ENCODE results near the gene BICC1. TPM values are rescaled to one million over a fixed set of nuclear protein-coding genes. Genes with fewer than 3 reads are reported as not detected.

BICC1 gene
- total and polyA plus RNA-seq, 10 donors = 0.86 to 5.4 (median 3.5) TPM

GRCh38 chr10:58555930-58556311 lies 43.2 kb downstream of the BICC1 start:
- no peak overlapping the region for H3K4me3 ChIP-seq
- intact Hi-C loops (cut with DNase I; ENCODE audit: low total_unique reads) = no loop called here
- no peak for DNase-seq
- peaks cover 0 to 34% (median 23%) of the 10 kb centered on the region in 8 donors for H3K9me3 ChIP-seq
- no peak overlapping the region for H3K27ac ChIP-seq
- TF ChIP-seq POLR2A (IDR thresholded peaks at IDR 0.05) = no peak
- no peak for TF ChIP-seq CTCF (IDR thresholded peaks at IDR 0.05 in 8 of 11, conservative IDR thresholded peaks at IDR 0.05 in 3 of 11)
- no peak for TF ChIP-seq POLR2AphosphoS5 (IDR thresholded peaks at IDR 0.05)
- H3K4me1 ChIP-seq = no peaks in the 10 kb centered on the region
- WGBS, 5 donors = 85 to 96% (median 90%) methylated on average over 2 of the region's 2 CpGs
- no peaks in the 10 kb centered on the region for H3K27me3 ChIP-seq (replicated peaks in 1 of 7)
- H3K36me3 ChIP-seq = no peaks in the 10 kb centered on the region

- Histone ChIP-seq H3K4me3 (no peak overlapping the region), H3K27ac (no peak overlapping the region), H3K36me3 (no peaks in the 10 kb centered on the region), H3K4me1 (no peaks in the 10 kb centered on the region), H3K9me3 (peaks cover 0 to 41% (median 30%) of the 10 kb centered on the region in 8 donors), H3K27me3 (replicated peaks in 1 of 7) (no peaks in the 10 kb centered on the region)
- no peak for TF ChIP-seq POLR2A (IDR thresholded peaks at IDR 0.05)
- TF ChIP-seq CTCF (IDR thresholded peaks at IDR 0.05 in 8 of 11, conservative IDR thresholded peaks at IDR 0.05 in 3 of 11) = no peak
- TF ChIP-seq POLR2AphosphoS5 (IDR thresholded peaks at IDR 0.05) = no peak
- no peak for DNase-seq
- 84 to 93% (median 87%) methylated on average over 5 of the region's 5 CpGs for WGBS, 5 donors
- intact Hi-C loops (cut with DNase I; ENCODE audit: low total_unique reads) = no loop called here
Measured at GRCh38 chr10:58556516-58557165, 44.0 kb downstream of the BICC1 start.

GRCh38 chr10:58557714-58558113 lies 45.0 kb downstream of the BICC1 start:
- Histone ChIP-seq H3K27me3 (replicated peaks in 1 of 7) (no peaks in the 10 kb centered on the region), H3K4me1 (no peaks in the 10 kb centered on the region), H3K36me3 (no peaks in the 10 kb centered on the region), H3K27ac (no peak overlapping the region), H3K9me3 (peaks cover 0 to 52% (median 40%) of the 10 kb centered on the region in 8 donors), H3K4me3 (no peak overlapping the region)
- no peak for TF ChIP-seq POLR2A (IDR thresholded peaks at IDR 0.05)
- no peak for TF ChIP-seq POLR2AphosphoS5 (IDR thresholded peaks at IDR 0.05)
- no peak for TF ChIP-seq CTCF (IDR thresholded peaks at IDR 0.05 in 8 of 11, conservative IDR thresholded peaks at IDR 0.05 in 3 of 11)
- no peak for DNase-seq
- 76 to 90% (median 83%) methylated on average over 1 of the region's 1 CpG for WGBS, 5 donors
- intact Hi-C loops (cut with DNase I; ENCODE audit: low total_unique reads) = no loop called here

GRCh38 chr10:58560068-58560467 lies 47.4 kb downstream of the BICC1 start:
- Histone ChIP-seq H3K4me1 (no peaks in the 10 kb centered on the region), H3K4me3 (no peak overlapping the region), H3K27ac (no peak overlapping the region), H3K9me3 (peaks cover 0 to 58% (median 47%) of the 10 kb centered on the region in 8 donors), H3K36me3 (no peaks in the 10 kb centered on the region), H3K27me3 (replicated peaks in 1 of 7) (no peaks in the 10 kb centered on the region)
- 87 to 97% (median 95%) methylated on average over 2 of the region's 2 CpGs for WGBS, 5 donors
- TF ChIP-seq POLR2AphosphoS5 (IDR thresholded peaks at IDR 0.05) (no peak), POLR2A (IDR thresholded peaks at IDR 0.05) (no peak), CTCF (IDR thresholded peaks at IDR 0.05 in 8 of 11, conservative IDR thresholded peaks at IDR 0.05 in 3 of 11) (no peak)
- intact Hi-C loops (cut with DNase I; ENCODE audit: low total_unique reads) = no loop called here
- DNase-seq = no peak

Data from spleen (tissue), 11 donors.